22Rv1 (cell line): ENCODE results near the gene FAM241A.

Source experiments
- ZFX ChIP-seq: fragments of 450-650 bp; IDR thresholded peaks from 2 replicates; pipeline ENCODE4 v1.6.1; 2017; ENCODE audit warnings: antibody characterized with exemption, borderline replicate concordance
- TF ChIP-seq, protein P1 (sequence below): fragments of 450-650 bp; IDR thresholded peaks from 2 replicates; pipeline ENCODE4 v1.5.1; 2017; ENCODE audit warnings: mild to moderate bottlenecking

DNA sequence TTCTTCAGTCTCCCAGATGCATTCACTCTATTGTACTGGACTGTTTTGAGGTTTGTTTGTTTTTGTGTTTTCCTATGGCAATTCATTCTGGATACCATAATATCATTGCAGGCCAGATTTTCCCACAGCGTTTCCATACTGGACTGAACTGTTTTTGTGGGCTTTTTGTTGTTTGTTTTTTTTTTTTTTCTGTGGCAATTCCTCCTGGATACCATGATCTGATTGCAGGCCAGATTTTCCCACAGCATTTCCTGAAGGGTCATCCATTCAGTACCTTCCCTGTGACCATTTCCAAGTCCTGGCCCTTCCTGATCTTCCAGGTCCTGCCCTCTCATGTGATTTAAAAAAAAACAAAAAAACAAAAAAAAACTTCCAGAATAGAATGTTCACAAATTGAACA, 33.9 kb upstream of the FAM241A start:
- TF ChIP-seq, protein P1, sequence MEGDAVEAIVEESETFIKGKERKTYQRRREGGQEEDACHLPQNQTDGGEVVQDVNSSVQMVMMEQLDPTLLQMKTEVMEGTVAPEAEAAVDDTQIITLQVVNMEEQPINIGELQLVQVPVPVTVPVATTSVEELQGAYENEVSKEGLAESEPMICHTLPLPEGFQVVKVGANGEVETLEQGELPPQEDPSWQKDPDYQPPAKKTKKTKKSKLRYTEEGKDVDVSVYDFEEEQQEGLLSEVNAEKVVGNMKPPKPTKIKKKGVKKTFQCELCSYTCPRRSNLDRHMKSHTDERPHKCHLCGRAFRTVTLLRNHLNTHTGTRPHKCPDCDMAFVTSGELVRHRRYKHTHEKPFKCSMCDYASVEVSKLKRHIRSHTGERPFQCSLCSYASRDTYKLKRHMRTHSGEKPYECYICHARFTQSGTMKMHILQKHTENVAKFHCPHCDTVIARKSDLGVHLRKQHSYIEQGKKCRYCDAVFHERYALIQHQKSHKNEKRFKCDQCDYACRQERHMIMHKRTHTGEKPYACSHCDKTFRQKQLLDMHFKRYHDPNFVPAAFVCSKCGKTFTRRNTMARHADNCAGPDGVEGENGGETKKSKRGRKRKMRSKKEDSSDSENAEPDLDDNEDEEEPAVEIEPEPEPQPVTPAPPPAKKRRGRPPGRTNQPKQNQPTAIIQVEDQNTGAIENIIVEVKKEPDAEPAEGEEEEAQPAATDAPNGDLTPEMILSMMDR, result no peak
- TF ChIP-seq ZFX, result no peak
